Fibroblast of the aortic adventitia (primary cell): Measurements from ENCODE around the gene BMS1. TPM values are rescaled to one million over a fixed set of nuclear protein-coding genes. Genes with fewer than 3 reads are reported as not detected.
"Not testable (repeated sequence)": the region's sequence is repeated elsewhere in the genome, so short reads cannot be mapped to it uniquely, and the experiment has no call there.

ENCODE experiments used
- DNase-seq: peaks from one replicate; pipeline ENCODE4 v3.0.0-alpha.2; 2010; ENCODE audit warnings: low read depth
- H3K4me3 ChIP-seq: 2 replicates; pipeline ENCODE4 v1.5.1; 2011; ENCODE audit warnings: low read depth, mild to moderate bottlenecking, control low read depth, low read length, moderate library complexity
- total RNA-seq: library from RNA; depleted of rRNA; stranded (reverse); fragments of >200 nt; gene quantifications from 2 replicates; pipeline ENCODE4 v1.2.3, GENCODE V29; 2012; ENCODE audit warnings: low replicate concordance
- TF ChIP-seq, protein P1 (sequence below): IDR thresholded peaks from 2 replicates; pipeline ENCODE4 v1.5.1; 2011; ENCODE audit warnings: mild to moderate bottlenecking, low read length, control low read depth, inconsistent platforms; ENCODE audit not compliant: insufficient read depth

The BMS1 gene
- total RNA-seq, 1 donor: 16.1 TPM

DNA sequence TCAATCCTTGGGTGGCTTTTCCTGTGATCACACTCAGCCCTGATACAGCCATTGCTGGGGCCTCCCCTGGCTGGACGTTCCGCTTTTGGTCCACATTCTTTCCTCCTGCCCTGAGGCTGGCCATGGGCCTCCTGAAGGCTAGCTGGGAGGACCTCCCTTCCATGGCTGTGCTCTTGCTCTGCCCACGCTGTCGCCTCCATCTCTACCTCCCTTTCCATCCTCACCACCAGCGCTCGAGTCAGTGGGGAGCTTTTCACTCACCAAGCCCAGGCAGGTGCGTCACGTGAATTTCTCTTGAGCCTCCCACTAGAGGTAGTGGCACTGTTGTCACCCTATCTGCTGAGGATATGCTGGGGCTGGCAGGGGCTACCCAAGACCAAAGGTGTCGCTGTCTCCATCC lies 85.9 kb downstream of the BMS1 start:
- TF ChIP-seq, protein P1, sequence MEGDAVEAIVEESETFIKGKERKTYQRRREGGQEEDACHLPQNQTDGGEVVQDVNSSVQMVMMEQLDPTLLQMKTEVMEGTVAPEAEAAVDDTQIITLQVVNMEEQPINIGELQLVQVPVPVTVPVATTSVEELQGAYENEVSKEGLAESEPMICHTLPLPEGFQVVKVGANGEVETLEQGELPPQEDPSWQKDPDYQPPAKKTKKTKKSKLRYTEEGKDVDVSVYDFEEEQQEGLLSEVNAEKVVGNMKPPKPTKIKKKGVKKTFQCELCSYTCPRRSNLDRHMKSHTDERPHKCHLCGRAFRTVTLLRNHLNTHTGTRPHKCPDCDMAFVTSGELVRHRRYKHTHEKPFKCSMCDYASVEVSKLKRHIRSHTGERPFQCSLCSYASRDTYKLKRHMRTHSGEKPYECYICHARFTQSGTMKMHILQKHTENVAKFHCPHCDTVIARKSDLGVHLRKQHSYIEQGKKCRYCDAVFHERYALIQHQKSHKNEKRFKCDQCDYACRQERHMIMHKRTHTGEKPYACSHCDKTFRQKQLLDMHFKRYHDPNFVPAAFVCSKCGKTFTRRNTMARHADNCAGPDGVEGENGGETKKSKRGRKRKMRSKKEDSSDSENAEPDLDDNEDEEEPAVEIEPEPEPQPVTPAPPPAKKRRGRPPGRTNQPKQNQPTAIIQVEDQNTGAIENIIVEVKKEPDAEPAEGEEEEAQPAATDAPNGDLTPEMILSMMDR: no peak
- no peak for DNase-seq
- H3K4me3 ChIP-seq: no peak overlapping the region

DNA sequence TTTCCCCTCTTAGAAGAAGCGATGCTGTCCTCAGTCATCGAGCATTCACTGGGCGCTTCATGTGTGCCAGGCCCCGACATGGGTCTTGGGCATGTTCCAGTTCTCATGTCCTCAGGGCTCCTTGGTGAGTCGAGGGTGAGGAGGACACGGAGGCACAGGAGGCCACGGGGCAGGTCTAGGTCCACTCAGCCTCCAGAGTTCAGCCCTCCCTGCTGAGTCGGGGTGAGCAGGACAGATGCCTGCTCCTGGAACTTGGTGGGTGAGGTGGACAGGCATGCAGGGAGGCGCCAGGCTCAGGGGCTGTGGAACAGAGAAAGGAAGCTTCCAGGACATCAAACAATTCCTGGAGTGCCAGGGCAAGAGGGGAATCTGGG lies 87.4 kb downstream of the BMS1 start:
- TF ChIP-seq, protein P1: no peak
- DNase-seq: no peak
- H3K4me3 ChIP-seq: no peak overlapping the region

DNA sequence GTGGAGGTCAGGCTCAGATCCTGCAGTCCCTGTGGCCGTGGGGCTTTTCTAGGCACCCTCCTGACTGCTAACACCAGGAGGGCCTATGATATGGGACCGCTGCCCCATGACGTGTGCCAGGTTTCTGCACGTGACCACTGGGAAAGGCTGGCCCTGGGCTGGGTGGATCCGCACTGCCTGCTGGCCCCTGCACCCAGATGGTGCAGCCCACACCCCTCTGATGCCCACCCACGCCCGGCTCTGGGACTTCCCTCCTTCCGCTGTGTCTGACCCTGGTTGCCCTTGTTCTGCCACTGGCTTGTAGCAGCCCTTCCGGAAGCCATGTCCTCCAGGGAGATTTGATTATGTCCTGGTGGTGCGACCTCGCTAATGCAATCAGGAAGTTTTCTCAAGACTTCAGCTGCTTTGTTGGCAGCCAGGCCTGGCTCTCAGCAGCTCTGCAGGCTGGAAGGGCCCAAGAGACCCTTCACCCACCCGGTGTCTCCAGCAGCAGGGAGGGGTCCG lies 88.6 kb downstream of the BMS1 start:
- H3K4me3 ChIP-seq, DNase-seq: not testable (repeated sequence)

DNA sequence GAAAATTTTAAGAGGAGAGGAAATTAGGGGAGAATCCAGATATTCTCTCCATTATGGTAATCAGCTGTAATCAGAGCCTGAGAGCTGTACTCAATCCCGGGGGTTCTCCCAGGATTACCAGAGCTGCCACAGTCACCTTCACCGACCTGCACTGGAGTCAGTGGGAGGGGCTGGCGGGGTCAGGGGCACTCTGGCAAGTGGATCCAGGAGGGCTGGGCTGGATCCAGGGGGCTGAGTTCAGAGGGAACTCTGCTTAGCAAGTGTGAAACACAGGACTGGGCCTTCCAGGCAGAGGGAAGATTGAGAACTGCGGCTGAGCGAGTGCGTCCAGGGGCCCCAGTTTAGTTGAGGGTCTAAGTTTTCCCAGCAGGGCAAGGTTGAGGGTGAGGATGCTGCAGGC lies 89.2 kb downstream of the BMS1 start:
- H3K4me3 ChIP-seq: no peak overlapping the region
- TF ChIP-seq, protein P1: no peak
- no peak for DNase-seq

DNA sequence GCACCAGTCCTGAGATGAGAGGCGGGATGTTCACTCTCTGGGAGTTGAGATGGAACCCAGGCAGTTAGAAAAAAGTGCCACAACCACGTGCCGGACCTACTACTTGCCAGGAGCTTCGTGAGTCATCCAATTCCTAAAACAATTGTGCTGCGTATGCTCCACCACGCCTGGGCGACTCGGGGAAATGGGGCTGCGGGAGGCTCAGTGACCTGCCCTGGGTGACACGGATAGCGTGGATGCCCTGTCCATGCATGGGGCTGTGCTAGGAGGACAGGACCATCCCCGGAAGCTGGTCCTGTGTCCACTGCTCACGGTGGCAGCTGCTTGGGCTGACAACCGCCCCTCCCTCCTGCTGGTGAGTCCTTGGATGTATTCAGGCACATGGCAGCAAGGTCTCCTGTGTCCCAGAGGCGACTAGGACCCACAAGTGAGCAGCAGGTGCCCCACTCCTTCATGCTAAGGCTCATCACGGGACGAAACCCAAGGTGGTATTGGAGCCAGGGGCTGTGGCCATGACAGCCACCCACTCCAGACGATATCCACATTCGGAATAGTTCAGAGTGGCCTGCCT lies 90.4 kb downstream of the BMS1 start:
- TF ChIP-seq, protein P1: no peak
- H3K4me3 ChIP-seq: no peak overlapping the region
- no peak for DNase-seq

DNA sequence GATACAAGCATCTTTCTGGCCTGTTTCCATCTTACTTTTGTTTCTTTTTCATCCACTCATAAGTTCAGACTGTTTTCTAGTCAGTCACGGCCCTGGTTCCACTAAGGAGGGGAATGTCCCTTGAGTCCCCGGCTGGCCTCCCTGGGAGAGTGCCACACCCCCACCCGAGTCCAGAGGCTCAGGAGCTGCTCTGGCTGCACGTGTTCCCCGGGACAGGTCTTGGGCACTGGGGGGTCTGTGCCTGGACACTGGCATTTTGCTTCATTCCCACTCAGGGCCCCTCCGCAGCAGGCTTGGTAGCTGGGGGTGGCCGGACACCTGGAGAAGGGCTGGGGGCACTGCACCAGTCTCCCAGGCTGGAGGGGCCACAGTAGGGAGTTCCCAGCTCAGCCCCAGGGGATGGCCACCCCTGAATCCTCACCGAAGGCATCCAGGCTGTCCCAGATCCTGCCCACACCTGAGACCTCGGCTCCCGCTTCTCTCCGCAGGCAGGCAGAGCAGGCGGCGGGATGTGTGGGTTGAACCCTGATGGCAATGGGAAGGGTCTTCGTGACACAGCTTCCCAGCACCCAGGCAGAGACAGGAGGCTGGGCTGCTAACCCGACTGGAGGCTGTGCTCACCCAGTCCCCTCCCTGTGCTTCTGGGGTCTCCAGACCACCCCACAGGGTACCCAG lies 92.3 kb downstream of the BMS1 start:
- H3K4me3 ChIP-seq: no peak overlapping the region
- DNase-seq: no peak
- TF ChIP-seq, protein P1: no peak

DNA sequence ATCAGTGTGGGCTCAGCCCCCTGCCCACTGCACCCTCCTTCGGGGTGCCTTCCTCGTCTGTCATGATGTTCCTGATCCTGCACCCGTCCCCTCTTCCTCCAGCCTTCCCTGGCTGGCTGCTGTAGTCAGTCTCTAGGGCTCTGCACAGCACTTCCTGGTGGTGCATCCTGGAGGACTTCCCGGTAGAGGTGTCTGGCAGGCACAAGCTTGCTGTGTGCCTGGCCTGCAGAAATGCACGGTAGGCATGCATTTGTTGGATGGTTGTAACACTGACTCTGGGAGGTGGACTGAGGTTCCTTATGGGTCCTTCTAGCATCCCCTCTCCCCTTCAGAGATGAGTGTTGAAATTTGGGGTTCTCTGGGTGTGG lies 92.8 kb downstream of the BMS1 start:
- TF ChIP-seq, protein P1: no peak
- no peak overlapping the region for H3K4me3 ChIP-seq
- DNase-seq: no peak
